Measurements from ENCODE around the gene TMEM266.
A peak's percentile ranks its signal among the peaks of the same experiment; 100 is the strongest.

The TMEM266 gene

GRCh38 chr15:76163457-76164295 lies 103.9 kb downstream of the TMEM266 start:
- DNase-seq: no peak

GRCh38 chr15:76164602-76165001 lies 104.8 kb downstream of the TMEM266 start:
- no peak for DNase-seq

GRCh38 chr15:76165951-76166350 lies 106.2 kb downstream of the TMEM266 start:
- no peak for DNase-seq

GRCh38 chr15:76168237-76168984 lies 108.6 kb downstream of the TMEM266 start:
- DNase-seq: peak; percentile 47

- peak; percentile 18 for DNase-seq
These were observed 109.2 kb downstream of the TMEM266 start for GRCh38 chr15:76169018-76169417.

- DNase-seq: no peak
These were observed 110.4 kb downstream of the TMEM266 start for GRCh38 chr15:76169911-76170800.

GRCh38 chr15:76172782-76173181 lies 113.0 kb downstream of the TMEM266 start:
- peak; percentile 39 for DNase-seq

GRCh38 chr15:76173317-76173834 lies 113.6 kb downstream of the TMEM266 start:
- DNase-seq: no peak

GRCh38 chr15:76174654-76175053 lies 114.9 kb downstream of the TMEM266 start:
- no peak for DNase-seq

GRCh38 chr15:76175442-76175841 lies 115.7 kb downstream of the TMEM266 start:
- no peak for DNase-seq

- no peak for DNase-seq
These were observed 116.3 kb downstream of the TMEM266 start for GRCh38 chr15:76176059-76176458.

- DNase-seq: no peak
These were observed 116.8 kb downstream of the TMEM266 start for GRCh38 chr15:76176487-76177085.

- no peak for DNase-seq
These were observed 117.8 kb downstream of the TMEM266 start for GRCh38 chr15:76177491-76178040.

- DNase-seq: no peak
These were observed 118.7 kb downstream of the TMEM266 start for GRCh38 chr15:76178296-76179000.

GRCh38 chr15:76179023-76179422 lies 119.2 kb downstream of the TMEM266 start:
- DNase-seq: no peak

GRCh38 chr15:76180321-76180720 lies 120.5 kb downstream of the TMEM266 start:
- DNase-seq: no peak

- DNase-seq: no peak
These were observed 121.9 kb downstream of the TMEM266 start for GRCh38 chr15:76181705-76182107.

- DNase-seq: peak; percentile 83
These were observed 124.3 kb downstream of the TMEM266 start for GRCh38 chr15:76183930-76184649.

- DNase-seq: no peak
These were observed 124.9 kb downstream of the TMEM266 start for GRCh38 chr15:76184650-76185035.

GRCh38 chr15:76185716-76186115 lies 125.9 kb downstream of the TMEM266 start:
- DNase-seq: peak; percentile 6

GRCh38 chr15:76187163-76187562 lies 127.4 kb downstream of the TMEM266 start:
- DNase-seq: no peak

Measured in NCI-H1694 (cell line).